Astrocyte (in vitro differentiated cells and primary cell): ENCODE measurements around the gene TUB.

Source experiments
- EZH2 ChIP-seq: IDR thresholded peaks from 2 replicates; pipeline ENCODE4 v1.6.1; 2012; ENCODE audit warnings: mild to moderate bottlenecking, low read length, inconsistent platforms; ENCODE audit not compliant: insufficient read depth
- TF ChIP-seq, protein P1 (sequence below): IDR thresholded peaks from 2 replicates; pipeline ENCODE4 v1.5.1; 2011; ENCODE audit warnings: low read depth, mild to moderate bottlenecking, inconsistent platforms, low read length, moderate library complexity; ENCODE audit not compliant: insufficient read depth

DNA sequence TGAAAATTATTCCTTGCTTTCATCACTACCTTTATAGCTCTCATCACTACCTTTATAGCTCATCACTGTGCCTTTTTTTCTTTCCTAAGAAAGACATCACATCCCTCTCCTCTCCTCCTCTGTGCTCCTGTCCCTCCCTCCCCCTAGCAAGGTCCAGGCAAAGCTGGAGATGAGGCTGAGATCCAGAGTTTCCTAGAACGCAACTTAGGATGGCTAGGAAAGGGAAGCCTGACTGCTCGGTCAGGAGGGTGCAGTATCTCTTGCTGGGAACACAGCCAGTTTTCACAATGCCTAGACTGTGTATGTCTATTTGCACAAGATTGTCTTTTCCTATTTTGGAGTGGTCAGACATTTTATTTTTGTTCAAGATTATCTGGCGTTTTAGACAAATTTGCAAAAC lies 24.7 kb downstream of the TUB start:
- no peak for TF ChIP-seq EZH2
- TF ChIP-seq, protein P1, sequence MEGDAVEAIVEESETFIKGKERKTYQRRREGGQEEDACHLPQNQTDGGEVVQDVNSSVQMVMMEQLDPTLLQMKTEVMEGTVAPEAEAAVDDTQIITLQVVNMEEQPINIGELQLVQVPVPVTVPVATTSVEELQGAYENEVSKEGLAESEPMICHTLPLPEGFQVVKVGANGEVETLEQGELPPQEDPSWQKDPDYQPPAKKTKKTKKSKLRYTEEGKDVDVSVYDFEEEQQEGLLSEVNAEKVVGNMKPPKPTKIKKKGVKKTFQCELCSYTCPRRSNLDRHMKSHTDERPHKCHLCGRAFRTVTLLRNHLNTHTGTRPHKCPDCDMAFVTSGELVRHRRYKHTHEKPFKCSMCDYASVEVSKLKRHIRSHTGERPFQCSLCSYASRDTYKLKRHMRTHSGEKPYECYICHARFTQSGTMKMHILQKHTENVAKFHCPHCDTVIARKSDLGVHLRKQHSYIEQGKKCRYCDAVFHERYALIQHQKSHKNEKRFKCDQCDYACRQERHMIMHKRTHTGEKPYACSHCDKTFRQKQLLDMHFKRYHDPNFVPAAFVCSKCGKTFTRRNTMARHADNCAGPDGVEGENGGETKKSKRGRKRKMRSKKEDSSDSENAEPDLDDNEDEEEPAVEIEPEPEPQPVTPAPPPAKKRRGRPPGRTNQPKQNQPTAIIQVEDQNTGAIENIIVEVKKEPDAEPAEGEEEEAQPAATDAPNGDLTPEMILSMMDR, result no peak
